ENCODE results near the gene PPIC.
"Not testable (repeated sequence)": the region's sequence is repeated elsewhere in the genome, so short reads cannot be mapped to it uniquely, and the experiment has no call there.

- not testable (repeated sequence) for TF ChIP-seq POLR2A, CTCF (IDR thresholded peaks at IDR 0.05)
These were observed 62.3 kb downstream of the PPIC start for GRCh38 chr5:122974251-122974650.

Measured in gastroesophageal sphincter (tissue), 3 donors.